HG03521 (cell line): Measurements from ENCODE around the gene NEK11.
A peak's percentile ranks its signal among the peaks of the same experiment; 100 is the strongest.

Experiments used
- ATAC-seq: cut with Tn5 transposase; IDR thresholded peaks from one replicate; pipeline ENCODE4 v1.9.1; 2021; ENCODE audit warnings: mild to moderate bottlenecking, moderate library complexity; ENCODE audit not compliant: unreplicated experiment

The NEK11 gene

GRCh38 chr3:131026321-131027151 is at the start of gene NEK11, which contains the start of gene ASTE1:
Gene NEK11, plus strand, starts transcription at chr3:131026877. Its CDS starts 2,832 bp downstream, at chr3:131029709.
Gene ASTE1, minus strand, starts transcription at chr3:131026825. Its CDS starts 1,519 bp downstream, at chr3:131025306.
- ATAC-seq, result peak; percentile 99

GRCh38 chr3:130979117-130979516 is 47.6 kb upstream of the NEK11 start:
- ATAC-seq, result no peak

GRCh38 chr3:130981469-130981868 is 45.2 kb upstream of the NEK11 start:
- no peak for ATAC-seq

GRCh38 chr3:130990282-130990681 is 36.4 kb upstream of the NEK11 start:
- ATAC-seq, result no peak

- no peak for ATAC-seq
Observed at GRCh38 chr3:130991126-130991525, 35.6 kb upstream of the NEK11 start.

GRCh38 chr3:130992344-130992743 is 34.3 kb upstream of the NEK11 start:
- ATAC-seq, result no peak

GRCh38 chr3:130997289-130997688 is 29.4 kb upstream of the NEK11 start:
- ATAC-seq, result no peak

- no peak for ATAC-seq
Observed at GRCh38 chr3:131001071-131001470, 25.6 kb upstream of the NEK11 start.

- ATAC-seq, result no peak
Observed at GRCh38 chr3:131004603-131005002, 22.1 kb upstream of the NEK11 start.

GRCh38 chr3:131007256-131007655 is 19.4 kb upstream of the NEK11 start:
- ATAC-seq, result no peak

- ATAC-seq, result no peak
Observed at GRCh38 chr3:131007782-131008181, 18.9 kb upstream of the NEK11 start.

GRCh38 chr3:131008326-131008725 is 18.4 kb upstream of the NEK11 start:
- no peak for ATAC-seq

- ATAC-seq, result no peak
Observed at GRCh38 chr3:131009698-131010097, 17.0 kb upstream of the NEK11 start.

- ATAC-seq, result no peak
Observed at GRCh38 chr3:131018970-131019369, 7.7 kb upstream of the NEK11 start.

- ATAC-seq, result no peak
Observed at GRCh38 chr3:131020122-131020693, 6.5 kb upstream of the NEK11 start.

- no peak for ATAC-seq
Observed at GRCh38 chr3:131025539-131025938, 1.1 kb upstream of the NEK11 start.

GRCh38 chr3:131028844-131029243 is 2.2 kb downstream of the NEK11 start:
- ATAC-seq, result no peak

- ATAC-seq, result no peak
Observed at GRCh38 chr3:131031660-131032059, 5.0 kb downstream of the NEK11 start.

GRCh38 chr3:131033480-131034080 is 6.9 kb downstream of the NEK11 start:
- no peak for ATAC-seq

GRCh38 chr3:131036200-131036816 is 9.6 kb downstream of the NEK11 start:
- ATAC-seq, result no peak

- ATAC-seq, result no peak
Observed at GRCh38 chr3:131036986-131037385, 10.3 kb downstream of the NEK11 start.
